ENCODE measurements around the gene PPARD.
"Not testable (repeated sequence)": the region's sequence is repeated elsewhere in the genome, so short reads cannot be mapped to it uniquely, and the experiment has no call there.

The PPARD gene

DNA sequence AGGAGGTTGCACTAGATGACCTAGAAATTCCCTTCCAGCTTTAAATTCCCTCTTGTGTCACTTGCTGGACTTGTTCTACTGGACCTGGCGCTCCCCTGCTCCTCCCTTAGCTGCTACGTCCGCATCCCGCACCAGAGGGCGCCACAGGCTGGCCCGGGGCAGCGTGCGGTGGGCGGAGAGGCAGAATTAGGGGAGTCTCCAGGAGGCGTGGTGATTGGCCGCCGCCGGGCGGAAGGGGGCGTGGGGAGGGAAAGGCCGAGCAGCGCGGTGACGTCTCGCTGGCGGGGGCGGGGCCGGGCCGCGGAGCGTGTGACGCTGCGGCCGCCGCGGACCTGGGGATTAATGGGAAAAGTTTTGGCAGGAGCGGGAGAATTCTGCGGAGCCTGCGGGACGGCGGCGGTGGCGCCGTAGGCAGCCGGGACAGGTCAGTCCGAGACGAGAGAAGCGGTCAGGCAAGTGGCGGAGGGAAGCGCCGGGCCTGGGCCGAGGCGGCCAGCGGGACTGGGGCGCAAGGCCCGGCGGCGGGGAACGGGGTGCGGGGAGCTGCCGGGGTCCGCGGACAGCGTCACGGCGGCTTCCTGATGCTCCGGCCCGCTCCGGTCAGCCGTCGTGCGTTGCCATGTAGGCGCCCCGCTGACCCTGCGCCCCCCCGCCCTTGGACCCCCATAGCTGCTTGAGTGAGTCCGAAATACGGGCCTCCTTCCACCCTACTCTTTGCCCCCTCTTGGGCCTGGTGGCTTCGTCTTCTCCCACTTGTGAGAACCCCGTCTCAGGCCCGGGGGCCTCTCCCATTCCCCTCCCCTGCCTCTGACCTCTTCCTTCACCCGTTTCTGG, at the start of gene PPARD:
PPARD (plus strand) TSS at position 301 of the 834 bp plus-strand sequence. CDS start 68,530 bp downstream, outside the sequence.
- peak; percentile 89 to 97 for DNase-seq

DNA sequence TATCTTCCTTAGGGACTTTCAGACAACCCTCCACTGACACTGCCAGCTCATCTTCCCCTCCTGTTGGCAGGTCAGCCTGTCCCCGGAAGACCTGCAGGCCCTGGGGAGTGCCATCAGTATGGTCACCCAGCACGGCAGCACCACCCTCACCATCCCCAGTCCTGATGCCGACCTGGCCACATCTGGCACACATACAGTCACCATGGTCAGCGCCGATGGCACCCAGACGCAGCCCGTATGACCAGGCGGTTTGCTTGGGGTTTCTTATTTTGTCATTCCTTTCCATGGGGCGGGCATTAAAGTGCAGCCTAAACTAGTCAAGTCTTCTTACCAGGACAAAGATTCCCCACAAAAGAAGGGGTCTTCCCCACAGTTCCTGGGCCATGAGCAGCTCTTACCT, 48.7 kb upstream of the PPARD start:
- DNase-seq = no peak

DNA sequence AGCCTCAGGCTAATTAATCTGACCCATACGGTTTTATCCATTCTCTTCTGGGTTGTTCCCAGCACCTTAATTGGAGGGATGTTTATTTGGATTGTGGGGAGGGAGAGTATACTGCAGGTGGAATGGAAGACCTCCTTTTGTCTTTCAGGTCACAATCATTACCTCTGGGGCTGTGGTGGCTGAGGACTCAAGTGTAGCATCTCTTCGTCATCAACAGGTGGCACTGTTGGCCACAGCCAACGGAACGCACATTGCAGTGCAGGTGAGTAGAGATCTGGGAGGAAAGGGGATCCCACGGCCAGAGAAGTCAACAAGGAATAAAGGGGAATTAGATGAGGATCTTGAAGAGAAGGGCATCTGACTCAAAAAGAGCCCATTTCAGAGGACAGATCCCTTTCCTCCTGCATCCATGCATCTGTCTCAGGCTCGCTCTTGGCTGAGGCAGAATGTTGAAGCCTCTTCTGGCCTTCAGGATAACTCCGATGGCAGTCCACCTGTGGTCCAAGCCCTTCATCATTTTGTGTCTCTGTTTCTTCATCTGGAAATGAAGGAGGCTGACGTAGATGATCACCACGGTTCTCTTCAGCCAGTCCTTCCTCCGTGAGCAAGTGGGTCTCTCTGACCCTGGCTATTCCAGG, 47.9 kb upstream of the PPARD start:
- peak in 1 of 2 experiments; percentile 35 for DNase-seq

DNA sequence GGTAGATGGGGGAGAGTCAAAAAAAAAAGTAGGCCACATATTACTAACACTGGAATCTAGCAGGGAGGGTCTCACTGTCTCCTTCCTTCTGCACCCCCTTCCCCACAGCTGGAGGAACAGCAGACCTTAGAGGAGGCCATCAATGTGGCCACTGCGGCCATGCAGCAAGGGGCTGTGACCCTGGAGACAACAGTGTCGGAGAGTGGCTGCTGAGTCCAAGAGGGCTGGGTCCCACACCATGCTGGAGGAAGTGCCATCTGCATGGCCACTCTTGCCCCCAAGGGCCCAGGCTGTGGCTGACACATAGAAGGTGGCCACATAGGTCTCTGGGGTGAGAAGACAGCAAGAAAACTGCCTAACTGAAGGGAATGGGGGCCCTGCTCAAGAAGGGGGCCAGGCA, 47.3 kb upstream of the PPARD start:
- no peak for DNase-seq

DNA sequence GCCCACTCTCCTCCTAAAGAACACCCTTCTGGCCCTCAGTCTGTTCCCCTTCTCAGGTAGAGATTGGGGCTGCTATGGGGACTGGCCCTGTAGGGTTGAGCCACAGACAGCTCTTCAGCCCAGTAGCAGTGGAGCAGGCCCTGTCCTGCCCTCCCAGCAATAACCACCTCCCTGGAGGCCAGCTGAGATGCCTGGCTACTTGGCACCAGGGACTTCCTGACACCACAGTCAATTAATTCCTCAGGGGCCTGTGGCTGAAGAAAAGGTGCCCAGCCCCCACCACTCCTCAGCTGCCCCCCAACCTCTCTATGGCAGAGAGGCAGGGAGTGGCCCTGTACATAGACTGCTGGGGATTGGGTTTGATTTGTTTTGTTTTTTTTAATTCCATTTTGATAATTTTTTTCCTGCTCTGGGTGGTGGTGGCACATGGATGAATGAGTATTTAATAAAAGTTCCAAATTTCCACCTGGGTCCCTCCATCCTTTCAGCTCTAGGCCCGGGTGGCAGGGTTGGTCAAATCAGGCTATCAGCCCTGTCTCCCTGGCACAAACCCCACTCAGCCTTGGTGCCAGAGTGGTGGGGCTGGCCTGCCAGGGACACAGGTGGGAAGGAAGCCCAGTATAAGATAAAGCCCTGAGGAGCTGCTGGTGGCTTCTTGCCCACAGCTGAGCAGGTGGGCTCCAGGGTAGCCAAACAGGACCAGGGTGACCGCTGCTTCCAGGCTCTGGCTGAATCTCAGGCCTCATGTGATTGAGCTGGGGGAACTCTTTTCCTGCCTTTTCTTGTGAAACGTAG, 46.6 kb upstream of the PPARD start:
- no peak for DNase-seq

DNA sequence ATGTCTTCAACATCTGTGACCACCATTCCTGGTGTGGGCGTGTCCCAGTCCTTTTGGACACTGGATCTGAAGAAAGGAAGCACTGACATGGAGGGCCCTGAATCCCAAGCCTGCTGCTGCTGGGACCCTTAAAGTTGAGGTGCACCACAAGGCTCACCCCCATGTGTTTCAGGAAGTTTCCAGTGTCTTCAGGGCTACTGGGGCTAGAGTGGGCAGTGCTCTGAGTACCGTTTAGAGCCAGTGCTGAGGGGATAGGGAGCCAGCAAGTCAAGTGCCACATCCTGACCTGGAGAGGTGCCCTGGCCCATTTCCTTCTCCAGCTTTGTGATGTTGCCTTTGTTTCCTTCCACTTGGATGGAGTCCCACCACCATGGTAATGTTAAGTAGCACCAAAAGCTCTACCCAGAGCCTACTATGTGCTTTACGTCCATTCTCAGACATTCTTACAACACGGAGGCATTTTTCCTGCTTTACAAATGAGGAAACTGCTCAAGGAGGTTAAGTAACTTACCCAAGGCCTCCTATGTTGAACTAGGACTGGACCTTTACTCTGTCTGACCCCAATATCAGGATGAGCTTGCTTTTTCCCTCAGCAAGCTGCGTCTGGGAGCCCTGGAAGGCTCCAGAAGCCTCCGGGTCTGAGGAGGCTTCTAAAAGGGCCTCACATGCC, 45.3 kb upstream of the PPARD start:
- DNase-seq = no peak

DNA sequence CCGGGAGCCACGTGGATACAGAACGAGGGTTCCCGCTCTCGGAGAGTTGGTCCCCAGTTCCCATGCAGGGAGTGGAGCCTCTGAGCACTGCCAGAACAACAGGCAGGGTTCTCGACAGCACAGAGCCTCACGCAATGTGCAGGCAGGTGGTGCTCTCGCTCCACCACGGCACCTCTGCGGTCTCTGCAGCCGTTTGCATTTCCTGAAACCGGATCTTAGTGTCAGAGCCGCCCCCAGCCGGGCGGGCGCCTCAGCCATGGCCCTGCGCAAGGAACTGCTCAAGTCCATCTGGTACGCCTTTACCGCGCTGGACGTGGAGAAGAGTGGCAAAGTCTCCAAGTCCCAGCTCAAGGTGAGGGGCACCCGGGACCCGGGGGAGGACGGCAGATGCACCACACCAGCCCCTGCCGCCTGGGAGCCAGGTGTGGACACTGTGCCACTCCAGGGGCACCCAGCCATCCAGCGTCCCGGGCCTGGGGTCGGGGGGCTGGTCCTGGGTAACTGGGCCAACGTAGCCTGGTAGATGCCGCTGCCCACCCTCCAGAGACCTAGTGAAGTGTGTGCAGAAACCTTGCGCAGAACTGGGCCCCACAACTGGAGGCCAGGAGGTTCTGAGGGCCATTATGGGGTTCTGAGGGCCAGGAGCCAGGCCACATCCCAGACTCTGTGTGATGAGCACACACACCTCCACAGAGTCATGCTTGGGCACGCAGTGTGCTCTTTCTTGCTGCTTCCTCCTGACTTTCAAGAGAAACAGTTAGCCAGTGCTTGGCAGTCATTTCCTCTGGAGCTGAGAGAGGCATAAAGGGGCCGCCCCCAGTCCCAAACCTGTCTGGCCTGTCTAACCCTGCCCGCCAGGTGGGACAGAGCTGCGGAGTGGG, 44.5 kb upstream of the PPARD start, which contains the start of gene DEF6:
DEF6 (plus strand) TSS at position 218 of the 881 bp plus-strand sequence; CDS start at position 257, 39 bp downstream.
- peak in 1 of 2 experiments; percentile 19 for DNase-seq

DNA sequence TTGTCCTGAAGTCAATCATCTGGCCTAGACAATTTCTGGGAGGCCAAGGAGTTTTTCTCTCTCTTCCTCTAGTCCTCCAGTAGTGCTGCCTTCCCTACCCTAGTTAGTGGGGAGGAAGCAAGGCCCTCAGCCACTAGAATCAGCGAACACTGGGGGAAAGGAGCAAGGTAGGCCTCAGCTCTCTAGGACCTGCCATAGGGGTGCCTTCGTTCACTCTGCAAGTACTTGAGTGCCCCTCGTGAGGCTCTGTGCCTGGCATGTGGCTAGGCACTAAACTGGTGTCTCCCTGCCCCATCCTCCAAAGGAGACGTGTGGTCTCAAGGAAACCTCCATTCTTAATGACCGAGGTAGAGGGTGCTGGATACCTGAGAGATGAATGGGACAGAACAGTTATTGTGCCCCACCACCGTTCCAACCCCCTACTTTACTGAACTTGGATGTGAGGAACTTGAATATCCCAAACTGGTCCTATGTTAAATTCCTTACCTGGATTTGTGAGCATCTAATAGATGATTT, 43.7 kb upstream of the PPARD start:
- DNase-seq = no peak

DNA sequence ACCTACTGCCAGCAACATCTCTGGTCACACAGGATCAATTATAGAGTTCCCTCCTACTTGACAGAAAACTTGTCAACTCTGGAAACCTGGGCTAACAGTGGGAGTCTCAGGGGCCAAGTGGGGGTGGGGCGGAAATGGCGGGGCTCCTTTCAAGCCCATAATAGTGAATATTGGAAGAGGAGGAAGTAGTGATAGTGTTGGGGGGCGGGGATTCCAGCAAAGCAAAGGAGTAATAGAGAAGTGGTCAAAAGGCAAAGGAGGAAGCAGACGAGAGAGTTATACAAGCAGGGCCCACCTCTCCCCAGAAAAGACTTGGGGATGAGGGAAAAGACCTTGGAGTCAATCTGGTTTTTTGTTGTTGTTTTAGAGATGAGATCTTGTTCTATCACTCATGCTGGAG, 42.7 kb upstream of the PPARD start:
- no peak for DNase-seq

DNA sequence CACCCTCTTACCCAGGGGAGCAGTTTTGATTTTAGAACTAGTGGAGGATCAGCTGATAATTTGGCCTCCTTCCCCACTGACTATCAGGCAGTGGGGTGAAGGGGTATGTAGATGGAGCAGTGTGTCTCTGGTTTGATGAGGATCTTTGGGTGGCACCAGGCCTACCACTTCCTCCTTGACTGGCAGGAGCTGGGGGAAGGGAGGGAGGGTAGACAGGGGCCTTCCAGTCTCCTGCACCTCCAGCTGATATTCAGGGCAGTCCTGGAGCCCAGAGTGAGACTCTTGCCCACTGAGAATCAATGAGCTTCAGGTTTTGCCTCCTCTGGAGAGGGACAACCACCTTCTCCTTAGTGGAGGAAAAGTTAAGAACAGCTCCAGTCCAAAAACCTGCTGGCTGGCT, 41.5 kb upstream of the PPARD start:
- no peak for DNase-seq

DNA sequence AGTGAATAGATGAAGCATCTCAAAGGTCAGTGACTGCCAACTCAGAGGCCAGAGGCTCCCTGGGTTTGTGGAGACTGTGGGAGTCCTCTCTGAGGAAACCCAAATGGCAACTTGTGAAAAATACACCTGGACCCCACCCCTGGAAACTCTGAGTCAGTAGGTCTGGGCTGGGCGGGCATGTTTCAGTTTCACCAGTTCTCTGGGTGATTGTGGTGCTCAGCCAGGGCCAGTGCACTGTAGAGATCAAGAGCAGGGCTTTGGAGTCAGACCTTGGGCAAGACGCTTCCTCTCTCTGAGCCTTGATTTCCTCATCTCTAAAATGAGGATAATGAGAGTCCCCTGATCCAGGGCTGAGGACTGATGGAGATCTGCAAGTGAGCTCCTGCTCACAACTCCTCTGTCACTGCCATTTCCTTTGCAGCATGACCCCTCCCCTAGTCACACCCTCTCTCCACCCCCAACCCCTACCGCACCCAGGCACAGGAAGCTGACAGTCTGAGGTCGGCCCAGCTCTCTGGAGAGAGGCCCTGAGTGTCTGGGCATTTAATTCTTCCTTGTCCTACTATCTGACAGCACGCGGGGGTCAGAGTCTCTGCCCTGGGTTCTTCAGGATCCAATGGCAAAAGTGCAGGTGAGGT, 39.6 kb upstream of the PPARD start:
- no peak for DNase-seq

DNA sequence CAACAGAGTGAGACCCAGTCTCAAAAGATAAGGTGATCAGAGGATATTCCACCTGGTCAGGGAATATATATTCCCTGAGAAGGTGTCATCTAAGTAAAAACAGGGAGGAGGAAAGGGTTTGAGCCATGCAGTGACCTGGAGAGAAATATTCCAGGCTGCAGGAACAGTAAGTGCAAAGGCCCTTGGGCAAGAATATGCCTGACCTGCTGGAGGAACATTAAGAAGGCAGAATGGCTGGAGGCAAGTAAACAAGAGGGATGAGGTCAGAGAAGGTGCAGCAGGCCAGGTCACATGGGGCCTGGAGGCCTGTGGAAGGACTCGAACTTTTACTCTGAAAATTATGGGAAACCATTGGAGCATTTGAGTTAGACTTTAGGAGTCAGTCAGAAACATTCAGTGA, 38.1 kb upstream of the PPARD start:
- DNase-seq = no peak

DNA sequence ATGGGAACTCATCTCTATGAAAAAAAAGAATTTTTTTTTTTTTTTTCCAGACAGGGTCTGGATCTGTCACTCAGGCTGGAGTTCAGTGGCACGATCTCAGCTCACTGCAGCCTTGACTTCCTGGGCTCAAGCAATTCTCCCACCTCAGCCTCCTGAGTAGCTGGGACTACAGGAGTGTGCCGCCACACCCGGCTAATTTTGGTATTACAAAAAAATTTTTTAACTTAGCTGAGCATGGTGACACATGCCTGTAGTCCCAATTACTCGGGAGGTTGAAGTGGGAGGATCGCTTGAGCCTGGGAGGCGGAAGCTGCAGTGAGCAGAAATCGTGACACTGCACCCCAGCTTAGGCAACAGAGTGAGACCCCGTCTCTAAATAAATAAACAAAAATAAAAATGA, 37.2 kb upstream of the PPARD start:
- no peak for DNase-seq

DNA sequence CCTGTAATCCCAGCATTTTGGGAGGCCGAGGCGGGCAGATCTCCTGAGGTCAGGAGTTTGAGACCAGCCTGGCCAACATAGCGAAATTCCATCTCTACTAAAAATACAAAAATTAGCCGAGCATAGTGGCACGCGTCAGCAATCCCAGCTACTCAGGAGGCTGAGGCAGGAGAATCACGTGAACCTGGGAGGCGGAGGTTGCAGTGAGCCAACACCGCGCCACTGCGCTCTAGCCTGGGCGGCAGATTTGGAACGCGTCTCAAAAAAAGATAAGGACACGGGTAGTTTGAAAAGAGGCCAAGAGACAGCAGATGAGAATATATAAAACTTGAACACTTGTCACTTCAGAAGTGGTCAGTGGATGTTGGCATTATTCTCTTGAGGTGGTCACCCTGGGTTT, 35.2 kb upstream of the PPARD start:
- not testable (repeated sequence) for DNase-seq

DNA sequence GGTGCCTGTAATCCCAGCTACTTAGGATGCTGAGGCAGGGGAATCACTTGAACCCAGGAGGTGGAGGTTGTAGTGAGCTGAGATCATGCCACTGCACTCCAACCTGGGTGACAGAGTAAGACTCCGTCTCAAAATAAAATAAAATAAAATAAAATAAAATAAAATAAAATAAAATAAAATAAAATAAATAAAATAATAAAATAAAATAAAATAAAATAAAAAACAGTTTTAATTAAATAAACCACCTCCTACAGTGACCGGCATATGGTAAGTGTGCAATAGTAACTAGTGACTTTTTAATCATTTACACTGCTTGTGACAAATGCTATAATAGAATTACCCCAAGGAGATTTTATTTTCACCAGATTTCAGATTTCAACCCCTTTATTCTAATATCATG, 33.8 kb upstream of the PPARD start:
- not testable (repeated sequence) for DNase-seq

DNA sequence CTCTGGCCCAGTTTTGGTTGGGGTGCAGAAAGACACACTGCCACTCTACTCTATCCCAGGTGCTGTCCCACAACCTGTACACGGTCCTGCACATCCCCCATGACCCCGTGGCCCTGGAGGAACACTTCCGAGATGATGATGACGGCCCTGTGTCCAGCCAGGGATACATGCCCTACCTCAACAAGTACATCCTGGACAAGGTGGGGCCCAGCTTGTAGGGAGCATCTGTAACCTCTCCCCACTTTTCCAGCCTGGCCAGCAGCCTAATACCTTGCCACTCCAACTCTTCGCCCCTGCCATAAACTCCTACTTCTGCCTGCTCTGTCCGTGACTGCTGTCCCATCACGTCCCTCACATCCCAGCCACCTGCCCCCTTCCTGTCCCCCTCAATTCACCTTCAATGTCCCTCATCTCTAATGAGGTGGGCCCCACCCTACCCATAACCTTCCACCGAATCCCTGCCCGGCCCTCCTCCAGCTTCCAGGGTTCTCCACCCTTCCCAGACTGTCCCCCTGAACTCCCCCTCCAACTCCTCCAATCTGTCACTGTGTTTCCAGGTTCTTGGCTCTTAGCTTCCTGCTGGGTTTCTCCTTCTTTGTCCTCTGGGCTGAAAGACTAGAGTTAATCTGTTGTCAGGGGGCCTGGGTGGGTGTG, 32.6 kb upstream of the PPARD start:
- DNase-seq = no peak

DNA sequence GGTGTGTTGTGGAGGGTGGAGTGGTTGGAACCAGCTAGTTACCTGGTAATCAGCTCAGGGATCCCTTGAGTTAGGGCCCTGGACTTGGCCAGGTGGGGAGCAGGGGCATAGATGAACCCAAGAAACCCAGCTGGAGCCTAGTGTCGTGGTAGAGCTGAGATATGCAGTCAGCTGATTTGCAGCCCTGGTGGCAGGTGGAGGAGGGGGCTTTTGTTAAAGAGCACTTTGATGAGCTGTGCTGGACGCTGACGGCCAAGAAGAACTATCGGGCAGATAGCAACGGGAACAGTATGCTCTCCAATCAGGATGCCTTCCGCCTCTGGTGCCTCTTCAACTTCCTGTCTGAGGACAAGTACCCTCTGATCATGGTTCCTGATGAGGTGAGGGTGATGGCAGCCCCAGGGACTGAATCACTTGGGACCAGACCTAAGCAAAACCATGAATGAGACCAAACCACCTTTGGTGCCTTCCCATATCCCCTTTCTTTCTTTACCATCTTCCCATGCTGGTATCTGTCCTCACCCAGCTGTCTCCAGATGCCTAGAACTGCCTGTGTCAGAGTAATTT, 32.0 kb upstream of the PPARD start:
- DNase-seq = no peak

DNA sequence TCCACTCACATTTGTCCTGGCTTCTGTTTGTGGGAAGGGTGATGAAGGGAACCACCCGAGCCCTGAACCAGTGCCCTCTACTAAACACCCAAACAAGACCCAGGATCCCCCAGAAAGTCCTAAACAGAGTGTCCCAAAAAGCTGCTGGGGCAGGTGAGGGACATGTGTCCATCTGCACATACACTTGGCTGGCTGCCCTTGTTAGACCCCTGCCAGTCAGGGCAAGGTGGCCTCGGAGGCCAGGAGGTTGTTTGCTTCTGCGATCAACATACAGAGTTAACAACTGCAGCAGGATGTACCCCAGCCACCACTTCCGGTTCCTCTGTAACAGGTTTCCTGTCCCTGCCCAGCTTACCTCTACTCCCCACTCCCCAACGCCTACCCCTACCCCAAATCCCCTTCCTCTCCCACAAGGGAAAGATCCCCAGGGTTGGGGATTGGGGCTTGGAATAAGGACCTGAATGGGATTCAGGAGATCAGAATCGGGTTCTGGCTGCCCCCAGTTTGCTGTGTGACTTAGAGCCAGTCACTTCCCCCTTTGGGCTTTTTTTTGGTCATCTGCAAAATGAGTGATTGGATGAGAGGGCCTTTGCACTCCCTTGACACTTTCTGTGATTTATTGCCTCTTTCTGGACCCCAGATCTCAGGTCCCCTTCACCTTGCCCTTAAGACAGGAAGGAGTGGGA, 30.8 kb upstream of the PPARD start:
- DNase-seq = no peak

DNA sequence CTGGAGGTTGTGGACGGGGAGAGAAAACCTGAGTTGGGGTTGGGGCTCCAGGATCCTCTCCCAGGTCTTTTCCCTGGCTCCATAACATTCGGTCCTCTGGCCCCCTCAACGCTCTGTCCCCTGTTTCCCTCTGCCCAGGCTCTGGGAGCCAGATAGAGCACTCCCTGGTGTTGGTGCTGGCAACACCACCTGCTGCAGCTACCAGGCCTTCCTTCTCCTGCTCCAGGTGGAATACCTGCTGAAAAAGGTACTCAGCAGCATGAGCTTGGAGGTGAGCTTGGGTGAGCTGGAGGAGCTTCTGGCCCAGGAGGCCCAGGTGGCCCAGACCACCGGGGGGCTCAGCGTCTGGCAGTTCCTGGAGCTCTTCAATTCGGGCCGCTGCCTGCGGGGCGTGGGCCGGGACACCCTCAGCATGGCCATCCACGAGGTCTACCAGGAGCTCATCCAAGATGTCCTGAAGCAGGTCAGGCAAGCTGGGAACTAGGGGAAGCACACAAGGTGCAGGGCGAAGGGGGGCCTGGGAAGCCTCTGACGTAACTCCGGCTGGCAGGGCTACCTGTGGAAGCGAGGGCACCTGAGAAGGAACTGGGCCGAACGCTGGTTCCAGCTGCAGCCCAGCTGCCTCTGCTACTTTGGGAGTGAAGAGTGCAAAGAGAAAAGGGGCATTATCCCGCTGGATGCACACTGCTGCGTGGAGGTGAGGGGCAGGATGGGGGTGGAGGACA, 30.1 kb upstream of the PPARD start:
- DNase-seq = no peak

Measured in NCI-H446 (cell line).